Adrenal gland (tissue), 5 donors: ENCODE measurements around the gene PLEKHA6.

ENCODE experiments used
- POLR2A ChIP-seq, 2 donors: fragments of 450-650 bp; IDR thresholded peaks; one replicate each; pipeline ENCODE4 v1.6.1; 2017; ENCODE audit warnings: antibody characterized with exemption in 2 of 2, mild to moderate bottlenecking in 2 of 2, moderate library complexity in 1 of 2
- TF ChIP-seq, protein P1 (sequence below), 6 experiments: fragments of 450-650 bp in 4 of 6; fragments of 200-600 bp in 2 of 6; sonication (generic) in 1 of 6; IDR thresholded peaks; 1 replicate in 5 of 6; 2 replicates in 1 of 6; pipeline versions ENCODE4 v1.5.1 to v1.8.0; 2016 to 2021; ENCODE audit warnings: antibody characterized with exemption in 6 of 6, mild to moderate bottlenecking in 2 of 6, moderate library complexity in 1 of 6
- donor health status: DM: no; HTN: no; CAD: no.

DNA sequence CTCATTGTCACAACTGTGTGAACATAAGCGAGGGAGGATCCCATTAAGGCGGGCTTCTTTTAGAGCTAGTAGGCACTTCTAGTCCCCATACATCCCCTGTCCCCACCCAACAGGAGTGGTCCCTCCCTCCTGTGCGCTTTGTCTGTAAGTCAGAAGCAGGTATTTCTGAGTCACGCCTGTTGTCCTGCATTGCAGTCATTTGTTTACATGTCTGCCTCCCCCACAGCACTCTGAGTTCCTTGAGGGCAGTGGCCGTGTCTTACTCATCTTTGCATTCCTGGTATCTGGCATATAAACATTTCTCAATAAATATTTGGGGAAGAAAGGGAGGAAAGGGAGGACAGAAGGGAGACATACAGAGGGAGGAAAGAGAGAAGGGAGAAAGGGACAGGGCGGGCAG is 40.3 kb downstream of the PLEKHA6 start:
- no peak for TF ChIP-seq POLR2A (IDR thresholded peaks at IDR 0.05)
- TF ChIP-seq, protein P1, sequence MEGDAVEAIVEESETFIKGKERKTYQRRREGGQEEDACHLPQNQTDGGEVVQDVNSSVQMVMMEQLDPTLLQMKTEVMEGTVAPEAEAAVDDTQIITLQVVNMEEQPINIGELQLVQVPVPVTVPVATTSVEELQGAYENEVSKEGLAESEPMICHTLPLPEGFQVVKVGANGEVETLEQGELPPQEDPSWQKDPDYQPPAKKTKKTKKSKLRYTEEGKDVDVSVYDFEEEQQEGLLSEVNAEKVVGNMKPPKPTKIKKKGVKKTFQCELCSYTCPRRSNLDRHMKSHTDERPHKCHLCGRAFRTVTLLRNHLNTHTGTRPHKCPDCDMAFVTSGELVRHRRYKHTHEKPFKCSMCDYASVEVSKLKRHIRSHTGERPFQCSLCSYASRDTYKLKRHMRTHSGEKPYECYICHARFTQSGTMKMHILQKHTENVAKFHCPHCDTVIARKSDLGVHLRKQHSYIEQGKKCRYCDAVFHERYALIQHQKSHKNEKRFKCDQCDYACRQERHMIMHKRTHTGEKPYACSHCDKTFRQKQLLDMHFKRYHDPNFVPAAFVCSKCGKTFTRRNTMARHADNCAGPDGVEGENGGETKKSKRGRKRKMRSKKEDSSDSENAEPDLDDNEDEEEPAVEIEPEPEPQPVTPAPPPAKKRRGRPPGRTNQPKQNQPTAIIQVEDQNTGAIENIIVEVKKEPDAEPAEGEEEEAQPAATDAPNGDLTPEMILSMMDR (IDR thresholded peaks at IDR 0.05), result no peak
